Brain microvascular endothelial cell (primary cell): ENCODE results near the gene APLP2.

Experiments used
- DNase-seq: peaks from one replicate; pipeline ENCODE4 v3.0.0-alpha.2; 2020
- H3K27ac ChIP-seq: fragments of 250-450 bp; sonication (Bioruptor Pico); 2 replicates; pipeline ENCODE4 v1.5.1; 2020; ENCODE audit warnings: mild to moderate bottlenecking, moderate library complexity
- H3K27me3 ChIP-seq: fragments of 250-450 bp; sonication (Bioruptor Pico); replicated peaks from 2 replicates; pipeline ENCODE4 v1.5.1; 2020; ENCODE audit warnings: mild to moderate bottlenecking
- H3K36me3 ChIP-seq: fragments of 250-450 bp; sonication (Bioruptor Pico); replicated peaks from 2 replicates; pipeline ENCODE4 v1.5.1; 2020; ENCODE audit warnings: mild to moderate bottlenecking
- H3K4me3 ChIP-seq: 2 replicates; pipeline ENCODE4 v1.5.1; 2011; ENCODE audit warnings: low read depth, mild to moderate bottlenecking, control low read depth, low read length, moderate library complexity
- CTCF ChIP-seq: IDR thresholded peaks from 2 replicates; pipeline ENCODE4 v1.5.1; 2011; ENCODE audit warnings: low read depth, mild to moderate bottlenecking, moderate library complexity, low read length, control low read depth, inconsistent platforms; ENCODE audit errors: missing control alignments
- in situ Hi-C: cut with HindIII; loops from 2 replicates; pipeline ENCODE4 v1.10.0; 2017; ENCODE audit warnings: low sequenced_read_pairs, low pct_ligation_motif_present

Gene APLP2

GRCh38 chr11:130181295-130182272 lies 111.9 kb downstream of the APLP2 start:
- in situ Hi-C loops: no loop called here
- no peak overlapping the region for H3K27ac ChIP-seq
- no peak overlapping the region for H3K4me3 ChIP-seq
- H3K27me3 ChIP-seq: no peaks in the 10 kb centered on the region
- no peaks in the 10 kb centered on the region for H3K36me3 ChIP-seq
- DNase-seq: peak; percentile 67
- no peak for TF ChIP-seq CTCF

- Histone ChIP-seq H3K27me3 (no peaks in the 10 kb centered on the region), H3K27ac (no peak overlapping the region), H3K4me3 (no peak overlapping the region), H3K36me3 (no peaks in the 10 kb centered on the region)
- TF ChIP-seq CTCF: no peak
- in situ Hi-C loops: no loop called here
- no peak for DNase-seq
These were observed 114.3 kb downstream of the APLP2 start for GRCh38 chr11:130183878-130184610.

- H3K4me3 ChIP-seq: no peak overlapping the region
These were observed 117.4 kb downstream of the APLP2 start for GRCh38 chr11:130187096-130187495.

GRCh38 chr11:130188047-130188446 lies 118.4 kb downstream of the APLP2 start:
- no peak for TF ChIP-seq CTCF
- H3K4me3 ChIP-seq: no peak overlapping the region
- no peaks in the 10 kb centered on the region for H3K27me3 ChIP-seq
- no peak for DNase-seq
- no peak overlapping the region for H3K27ac ChIP-seq
- in situ Hi-C loops: no loop called here
- H3K36me3 ChIP-seq: no peaks in the 10 kb centered on the region

More at GRCh38 chr11:130187096-130187495, 117.4 kb downstream of the APLP2 start:
- in situ Hi-C loops: no loop called here
- DNase-seq: no peak
- H3K27ac ChIP-seq: no peak overlapping the region
- no peak for TF ChIP-seq CTCF
- no peaks in the 10 kb centered on the region for H3K36me3 ChIP-seq
- no peaks in the 10 kb centered on the region for H3K27me3 ChIP-seq

GRCh38 chr11:130188585-130189347 lies 119.1 kb downstream of the APLP2 start:
- Histone ChIP-seq H3K27me3 (no peaks in the 10 kb centered on the region), H3K4me3 (no peak overlapping the region), H3K27ac (no peak overlapping the region), H3K36me3 (no peaks in the 10 kb centered on the region)
- in situ Hi-C loops: no loop called here
- TF ChIP-seq CTCF: no peak
- no peak for DNase-seq
